ENCODE measurements around the gene TRIM27.
"Not testable (repeated sequence)": the region's sequence is repeated elsewhere in the genome, so short reads cannot be mapped to it uniquely, and the experiment has no call there.

The TRIM27 gene

DNA sequence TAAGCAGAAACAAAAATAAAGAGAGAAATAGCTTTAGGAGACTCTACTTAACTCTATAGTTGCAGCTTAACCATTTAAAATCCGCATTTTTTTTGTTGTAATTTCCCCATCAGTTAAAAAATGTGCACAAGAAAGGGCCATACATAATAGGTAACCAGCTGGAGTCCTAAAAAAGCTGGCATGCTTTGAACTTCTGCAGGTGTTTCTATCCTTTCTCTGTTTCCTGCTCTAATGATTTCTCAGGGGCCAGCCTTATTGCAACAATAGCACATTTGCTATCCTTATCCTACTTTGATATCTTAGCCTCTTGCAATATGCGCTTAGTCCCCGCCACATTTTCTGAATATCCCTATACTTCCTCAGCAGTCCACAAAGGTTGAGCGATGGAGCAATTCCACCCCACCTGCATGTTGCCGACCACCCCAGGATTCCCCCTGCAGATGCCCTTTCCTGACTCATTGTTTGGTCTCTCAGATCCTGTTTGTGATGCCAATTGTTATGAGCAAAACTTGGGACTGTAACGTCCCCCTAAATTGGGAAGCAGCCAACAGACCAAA is 48.5 kb downstream of the TRIM27 start:
- H3K36me3 ChIP-seq (replicated peaks): no peaks in the 10 kb centered on the region
- no peaks in the 10 kb centered on the region for H3K4me1 ChIP-seq
- H3K27me3 ChIP-seq (ENCODE audit: low read depth): 0 out of 2 replicates have a peak, but pooled peaks cover 2% of the 10 kb centered on the region
- in situ Hi-C loops (cut with MboI; ENCODE audit: low sequenced_read_pairs): no loop called here
- no peaks in the 10 kb centered on the region for H3K9me3 ChIP-seq
- no peak for DNase-seq (ENCODE audit: low spot score in 2 of 2)
- no peak overlapping the region for H3K4me3 ChIP-seq

DNA sequence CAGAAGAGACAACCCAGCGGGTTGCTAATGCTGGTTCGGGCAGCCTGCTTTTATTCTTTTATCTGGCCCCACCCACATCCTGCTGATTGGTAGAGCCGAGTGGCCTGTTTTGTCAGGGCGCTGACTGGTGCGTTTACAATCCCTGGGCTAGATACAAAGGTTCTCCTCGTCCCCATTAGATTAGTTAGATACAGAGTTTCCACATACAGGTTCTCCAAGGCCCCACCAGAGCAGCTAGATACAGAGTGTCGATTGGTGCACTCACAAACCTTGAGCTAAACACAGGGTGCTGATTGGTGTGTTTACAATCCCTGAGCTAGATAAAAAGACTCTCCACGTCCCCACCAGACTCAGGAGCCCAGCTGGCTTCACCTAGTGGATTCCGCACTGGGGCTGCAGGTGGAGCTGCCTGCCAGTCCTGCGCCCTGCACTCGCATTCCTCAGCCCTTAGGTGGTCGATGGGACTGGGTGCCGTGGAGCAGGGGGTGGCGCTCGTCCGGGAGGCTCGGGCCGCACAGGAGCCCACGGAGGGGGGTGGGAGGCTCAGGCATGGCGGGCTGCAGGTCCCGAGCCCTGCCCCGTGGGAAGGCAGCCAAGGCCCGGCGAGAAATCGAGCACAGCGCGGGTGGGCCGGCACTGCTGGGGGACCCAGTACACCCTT is 51.5 kb downstream of the TRIM27 start:
- H3K27me3 ChIP-seq (ENCODE audit: low read depth); DNase-seq (ENCODE audit: low spot score in 2 of 2); H3K9me3 ChIP-seq; H3K4me3 ChIP-seq; H3K4me1 ChIP-seq; in situ Hi-C loops (cut with MboI; ENCODE audit: low sequenced_read_pairs); H3K36me3 ChIP-seq (replicated peaks): not testable (repeated sequence)

DNA sequence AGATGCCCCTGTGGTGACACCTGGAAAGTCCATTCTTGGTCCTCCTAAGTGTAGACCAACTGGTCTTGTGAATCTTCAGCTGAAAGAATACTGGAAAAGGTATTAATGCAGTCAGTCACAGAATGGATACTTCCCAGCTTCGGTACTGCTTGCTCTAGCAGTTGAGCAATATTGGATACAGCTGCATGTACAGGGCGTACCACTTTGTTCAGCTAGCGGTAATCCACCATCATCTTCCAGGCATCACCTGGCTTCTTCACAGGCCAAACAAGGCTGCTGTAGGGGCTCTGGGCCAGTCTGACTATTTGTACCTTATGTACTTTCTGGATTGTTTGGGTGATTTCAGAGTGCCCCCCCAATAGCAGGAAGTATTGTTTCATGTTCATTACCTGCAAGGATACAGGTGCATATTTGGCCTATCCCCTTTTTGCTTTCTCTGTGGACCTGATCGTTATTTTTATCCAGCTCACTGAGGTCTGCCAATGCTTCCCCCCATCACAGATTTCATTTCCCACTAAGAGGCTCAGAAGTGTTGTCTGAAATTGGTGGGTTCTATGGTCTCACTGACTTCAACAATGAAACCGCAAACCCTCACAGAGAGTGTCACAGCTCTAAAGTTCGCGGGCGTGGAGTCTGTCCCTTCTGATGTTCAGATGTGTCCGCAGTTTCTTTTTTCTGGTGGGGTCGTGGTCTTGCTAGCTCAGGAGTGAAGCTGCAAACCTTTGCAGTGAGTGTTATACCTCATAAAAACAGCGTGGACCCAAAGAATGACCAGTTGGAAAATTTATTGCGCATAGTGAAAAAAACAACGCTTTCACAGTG is 52.2 kb downstream of the TRIM27 start:
- peaks cover 8% of the 10 kb centered on the region for H3K4me1 ChIP-seq
- DNase-seq (ENCODE audit: low spot score in 2 of 2): no peak
- in situ Hi-C loops (cut with MboI; ENCODE audit: low sequenced_read_pairs): no loop called here
- no peaks in the 10 kb centered on the region for H3K36me3 ChIP-seq (replicated peaks)
- H3K4me3 ChIP-seq: no peak overlapping the region
- H3K27me3 ChIP-seq (ENCODE audit: low read depth): no peaks in the 10 kb centered on the region
- no peaks in the 10 kb centered on the region for H3K9me3 ChIP-seq

DNA sequence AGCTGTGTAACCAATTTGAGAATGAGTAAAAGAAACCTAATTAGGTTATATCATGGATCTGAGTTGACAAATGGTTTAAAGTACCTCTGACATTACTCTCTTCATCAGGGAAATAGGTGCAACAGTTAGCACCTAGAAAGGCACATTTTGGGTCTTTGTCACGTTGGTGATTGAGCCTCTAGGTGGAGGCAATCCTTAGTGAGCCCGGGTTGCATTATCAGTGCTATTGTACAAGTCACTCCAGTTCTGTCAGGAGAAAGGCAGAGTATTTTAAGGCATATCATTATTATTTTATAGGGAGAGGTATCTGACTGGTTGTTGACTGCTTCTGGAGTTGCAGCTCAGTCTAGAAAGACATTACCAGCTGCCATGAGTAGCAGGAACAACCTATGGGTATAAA is 54.9 kb downstream of the TRIM27 start:
- no peak for DNase-seq (ENCODE audit: low spot score in 2 of 2)
- H3K4me1 ChIP-seq: peaks cover 13% of the 10 kb centered on the region
- no peaks in the 10 kb centered on the region for H3K36me3 ChIP-seq (replicated peaks)
- H3K9me3 ChIP-seq: no peaks in the 10 kb centered on the region; the same call in 1 of the 2 replicates
- no peaks in the 10 kb centered on the region for H3K27me3 ChIP-seq (ENCODE audit: low read depth)
- in situ Hi-C loops (cut with MboI; ENCODE audit: low sequenced_read_pairs): no loop called here
- H3K4me3 ChIP-seq: no peak overlapping the region

DNA sequence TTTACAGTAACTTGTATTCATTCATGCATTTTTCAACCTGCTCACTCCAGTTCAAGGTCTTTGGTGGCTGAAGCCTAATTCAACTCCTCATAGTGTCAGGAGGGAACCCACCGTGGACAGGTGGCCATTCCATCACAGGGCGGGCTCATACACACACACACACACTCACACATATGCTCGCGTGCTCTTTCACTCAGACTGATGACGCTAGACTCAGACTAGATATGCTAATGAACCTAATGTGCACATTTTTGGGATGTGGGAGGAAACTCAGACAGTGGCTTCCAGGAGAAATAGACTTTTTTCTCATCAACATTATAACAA is 56.7 kb downstream of the TRIM27 start:
- no peaks in the 10 kb centered on the region; the same call in 1 of the 2 replicates for H3K9me3 ChIP-seq
- H3K4me3 ChIP-seq: peak overlapping the region; percentile 41
- in situ Hi-C loops (cut with MboI; ENCODE audit: low sequenced_read_pairs): no loop called here
- no peaks in the 10 kb centered on the region for H3K36me3 ChIP-seq (replicated peaks)
- no peaks in the 10 kb centered on the region for H3K27me3 ChIP-seq (ENCODE audit: low read depth)
- H3K4me1 ChIP-seq: peaks cover 17% of the 10 kb centered on the region
- DNase-seq (ENCODE audit: low spot score in 2 of 2): no peak

DNA sequence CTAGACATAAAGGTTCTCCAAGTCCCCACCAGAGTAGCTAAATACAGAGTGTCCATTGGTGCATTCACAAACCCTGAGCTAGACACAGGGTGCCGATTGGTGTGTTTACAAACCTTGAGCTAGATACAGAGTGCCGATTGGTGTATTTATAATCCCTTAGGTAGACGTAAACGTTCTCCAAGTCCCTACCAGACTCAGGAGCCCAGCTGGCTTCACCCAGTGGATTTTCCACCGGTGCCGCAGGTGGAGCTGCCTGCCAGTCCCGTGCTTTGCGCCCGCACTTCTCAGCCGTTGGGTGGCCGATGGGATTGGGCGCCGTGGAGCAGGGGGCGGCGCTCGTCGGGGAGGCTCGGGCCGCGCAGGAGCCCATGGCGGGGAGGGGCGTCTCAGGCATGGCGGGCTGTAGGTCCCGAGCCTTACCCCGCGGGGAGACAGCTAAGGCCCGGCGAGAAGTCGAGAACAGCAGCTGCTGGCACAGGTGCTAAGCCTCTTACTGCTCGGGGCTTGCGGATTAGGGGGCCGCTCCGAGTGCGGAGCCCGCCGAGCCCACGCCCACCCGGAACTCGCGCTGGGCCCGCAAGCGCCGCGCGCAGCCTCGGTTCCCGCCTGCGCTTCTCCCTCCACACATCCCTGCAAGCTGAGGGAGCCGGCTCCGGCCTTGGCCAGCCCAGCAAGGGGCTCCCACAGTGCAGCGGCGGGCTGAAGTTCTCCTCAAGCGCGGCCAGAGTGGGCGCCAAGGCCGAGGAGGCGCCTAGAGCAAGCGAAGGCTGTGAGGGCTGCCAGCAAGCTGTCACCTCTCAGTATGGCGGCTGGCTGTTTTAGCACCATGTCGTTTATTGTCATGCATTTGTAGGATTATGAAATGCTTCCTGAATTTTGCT is 57.3 kb downstream of the TRIM27 start:
- H3K36me3 ChIP-seq (replicated peaks); H3K9me3 ChIP-seq; in situ Hi-C loops (cut with MboI; ENCODE audit: low sequenced_read_pairs); H3K27me3 ChIP-seq (ENCODE audit: low read depth): not testable (repeated sequence)
- Histone ChIP-seq H3K4me3 (peak overlapping the region; percentile 41), H3K4me1 (peaks cover 17% of the 10 kb centered on the region)
- DNase-seq (ENCODE audit: low spot score in 2 of 2): peak; percentile 66 to 83

DNA sequence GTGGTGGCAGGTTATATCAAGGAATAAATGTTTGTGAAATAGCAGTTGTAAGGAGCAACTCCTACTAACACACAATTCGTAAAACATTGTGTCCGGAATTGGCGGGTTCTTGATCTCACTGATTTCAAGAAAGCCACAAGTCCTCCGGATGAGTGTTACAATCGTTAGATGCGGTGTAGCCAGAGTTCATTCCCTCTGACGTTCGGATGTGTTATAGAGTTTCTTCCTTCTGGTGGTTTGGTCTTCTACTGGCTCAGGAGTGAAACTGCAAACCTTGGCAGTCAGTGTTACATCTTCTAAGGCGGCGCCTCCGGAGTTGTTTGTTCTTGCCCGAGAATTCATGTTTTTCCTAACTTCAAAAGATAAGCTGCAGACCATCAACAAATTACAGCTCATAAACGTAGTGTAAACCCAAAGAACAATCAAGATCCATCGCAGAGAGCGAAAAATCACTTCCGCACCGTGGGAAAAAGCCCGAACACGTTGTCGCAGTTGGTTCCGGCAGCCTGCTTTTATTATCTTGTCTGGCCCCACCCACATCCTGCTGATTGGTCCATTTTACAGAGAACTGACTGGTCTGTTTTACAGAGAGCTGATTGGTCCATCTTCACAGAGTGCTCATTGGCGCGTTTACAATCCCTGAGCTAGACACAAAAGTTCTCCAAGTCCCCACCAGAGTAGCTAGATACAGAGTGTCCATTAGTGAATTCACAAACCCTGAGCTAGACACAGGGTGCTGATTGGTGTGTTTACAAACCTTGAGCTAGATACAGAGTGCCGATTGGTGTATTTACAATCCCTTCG is 58.2 kb downstream of the TRIM27 start:
- DNase-seq (ENCODE audit: low spot score in 2 of 2): peak; percentile 18 to 71
- Histone ChIP-seq H3K27me3 (ENCODE audit: low read depth) (no peaks in the 10 kb centered on the region; the same call in 1 of the 2 replicates), H3K36me3 (replicated peaks) (no peaks in the 10 kb centered on the region), H3K9me3 (no peaks in the 10 kb centered on the region; the same call in 1 of the 2 replicates), H3K4me1 (peaks cover 17% of the 10 kb centered on the region), H3K4me3 (no peak overlapping the region; the same call in 1 of the 2 replicates)
- in situ Hi-C loops (cut with MboI; ENCODE audit: low sequenced_read_pairs): no loop called here

DNA sequence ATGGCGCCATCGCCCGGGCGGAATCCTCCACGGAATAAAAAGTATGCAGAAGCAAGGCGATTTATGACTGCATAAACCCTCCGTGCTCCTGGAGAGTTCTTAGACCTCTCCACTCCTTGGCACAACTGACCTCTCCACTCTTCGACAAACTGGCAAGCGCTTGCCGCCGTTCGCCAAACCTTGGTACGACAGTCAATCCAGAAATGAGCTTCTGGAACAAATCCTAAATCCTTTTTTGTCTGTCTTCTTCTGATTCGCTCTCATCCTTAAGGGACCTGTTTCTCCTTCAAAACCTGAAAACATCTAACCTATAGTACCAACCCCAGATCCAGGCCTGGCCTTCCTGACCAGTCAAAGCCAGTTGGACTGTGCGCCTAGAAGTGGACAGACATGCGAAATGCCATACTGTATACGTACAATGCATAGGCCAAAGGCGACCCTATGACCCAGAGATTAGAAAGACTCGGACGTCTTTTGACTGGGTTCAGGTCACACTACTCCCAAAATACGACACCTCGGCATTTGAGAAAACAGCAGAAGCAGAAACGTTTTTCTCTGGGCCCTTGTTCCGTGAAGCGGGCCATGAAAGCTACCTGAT is 59.4 kb downstream of the TRIM27 start:
- DNase-seq (ENCODE audit: low spot score in 2 of 2): no peak
- Histone ChIP-seq H3K4me1 (peaks cover 17% of the 10 kb centered on the region), H3K36me3 (replicated peaks) (no peaks in the 10 kb centered on the region), H3K4me3 (peak overlapping the region; percentile 70), H3K9me3 (no peaks in the 10 kb centered on the region; the same call in 1 of the 2 replicates), H3K27me3 (ENCODE audit: low read depth) (peaks cover 3% of the 10 kb centered on the region; the same call in 1 of the 2 replicates)
- in situ Hi-C loops (cut with MboI; ENCODE audit: low sequenced_read_pairs): no loop called here

DNA sequence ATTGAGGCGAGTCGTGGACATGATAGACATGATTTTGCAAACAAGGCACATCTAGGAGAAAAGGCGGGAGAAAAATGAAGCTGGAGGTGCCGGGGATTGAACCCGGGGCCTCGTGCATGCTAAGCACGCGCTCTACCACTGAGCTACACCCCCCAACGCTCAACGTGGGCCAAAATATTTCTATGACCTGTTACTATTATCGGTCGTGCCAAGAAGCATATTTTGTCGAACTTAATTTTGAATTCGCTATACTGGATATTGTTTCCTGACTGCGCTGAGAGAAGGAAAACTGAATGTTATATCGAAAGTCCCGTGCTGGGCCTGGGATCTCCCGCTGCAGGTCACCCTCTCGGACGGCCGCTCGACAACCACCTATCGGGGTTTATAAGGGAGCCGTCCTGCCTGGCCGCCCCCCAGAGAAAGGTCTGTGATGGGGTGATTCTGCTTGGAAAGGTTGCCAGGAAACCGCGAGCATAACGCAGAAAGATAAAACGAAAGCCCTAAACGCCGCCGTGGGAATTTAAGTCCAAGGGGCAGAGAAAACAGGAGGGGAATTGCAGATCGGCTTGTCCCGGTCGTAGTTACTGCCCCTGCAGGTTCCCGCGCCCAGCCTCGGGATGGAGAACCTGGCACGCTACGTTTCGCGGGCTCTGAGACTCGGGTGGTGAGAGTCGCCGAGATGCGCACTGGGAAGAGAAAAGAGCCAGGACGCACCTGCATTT is 60.0 kb downstream of the TRIM27 start:
- in situ Hi-C loops (cut with MboI; ENCODE audit: low sequenced_read_pairs): no loop called here
- no peaks in the 10 kb centered on the region; the same call in 1 of the 2 replicates for H3K9me3 ChIP-seq
- H3K4me1 ChIP-seq: peaks cover 17% of the 10 kb centered on the region
- no peaks in the 10 kb centered on the region for H3K36me3 ChIP-seq (replicated peaks)
- peak; percentile 76 to 86 for DNase-seq (ENCODE audit: low spot score in 2 of 2)
- peaks cover 3% of the 10 kb centered on the region; the same call in 1 of the 2 replicates for H3K27me3 ChIP-seq (ENCODE audit: low read depth)
- H3K4me3 ChIP-seq: peak overlapping the region; percentile 70

DNA sequence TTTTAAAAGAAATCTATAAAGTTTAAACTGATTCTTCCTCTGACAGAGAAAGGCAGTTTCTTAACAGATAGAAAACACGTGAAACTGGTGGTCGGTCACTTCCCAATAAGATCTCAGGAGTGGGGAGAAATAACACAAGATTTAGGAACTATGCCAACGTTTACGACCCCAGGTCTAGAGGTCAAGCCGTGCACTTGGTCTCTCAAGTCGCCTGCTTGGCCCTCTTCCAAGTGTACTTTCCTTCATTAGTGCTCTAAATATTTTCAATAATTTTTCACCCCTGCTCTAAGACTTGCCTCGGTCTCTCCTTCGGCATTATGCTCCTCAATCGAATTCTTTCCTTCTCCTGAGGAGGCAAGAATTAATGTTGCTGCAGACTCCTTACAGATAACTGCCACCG is 61.7 kb downstream of the TRIM27 start:
- Histone ChIP-seq H3K36me3 (replicated peaks) (no peaks in the 10 kb centered on the region), H3K27me3 (ENCODE audit: low read depth) (peaks cover 3% of the 10 kb centered on the region; the same call in 1 of the 2 replicates), H3K4me1 (peaks cover 15% of the 10 kb centered on the region), H3K4me3 (no peak overlapping the region), H3K9me3 (no peaks in the 10 kb centered on the region; the same call in 1 of the 2 replicates)
- DNase-seq (ENCODE audit: low spot score in 2 of 2): no peak
- in situ Hi-C loops (cut with MboI; ENCODE audit: low sequenced_read_pairs): no loop called here

DNA sequence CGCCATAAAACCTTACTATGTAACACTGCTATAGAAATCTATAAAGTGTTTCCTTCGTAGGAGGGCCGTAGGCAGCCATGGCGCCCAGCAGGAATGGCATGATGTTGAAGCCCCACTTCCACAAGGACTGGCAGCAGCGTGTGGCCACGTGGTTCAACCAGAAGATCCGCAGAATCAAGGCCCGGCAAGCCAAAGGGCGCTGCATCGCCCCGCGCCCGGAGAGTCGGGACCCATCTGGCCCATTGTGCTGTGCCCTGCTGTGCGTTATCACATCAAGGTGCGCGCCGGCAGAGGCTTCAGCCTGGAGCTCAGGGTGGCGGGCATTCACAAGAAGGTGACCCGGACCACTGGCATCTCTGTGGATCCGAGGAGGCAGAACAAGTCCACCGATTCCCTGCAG is 62.4 kb downstream of the TRIM27 start:
- Histone ChIP-seq H3K36me3 (replicated peaks) (no peaks in the 10 kb centered on the region), H3K4me3 (no peak overlapping the region), H3K27me3 (ENCODE audit: low read depth) (peaks cover 3% of the 10 kb centered on the region; the same call in 1 of the 2 replicates), H3K4me1 (peaks cover 10% of the 10 kb centered on the region), H3K9me3 (no peaks in the 10 kb centered on the region; the same call in 1 of the 2 replicates)
- in situ Hi-C loops (cut with MboI; ENCODE audit: low sequenced_read_pairs): no loop called here
- DNase-seq (ENCODE audit: low spot score in 2 of 2): no peak

DNA sequence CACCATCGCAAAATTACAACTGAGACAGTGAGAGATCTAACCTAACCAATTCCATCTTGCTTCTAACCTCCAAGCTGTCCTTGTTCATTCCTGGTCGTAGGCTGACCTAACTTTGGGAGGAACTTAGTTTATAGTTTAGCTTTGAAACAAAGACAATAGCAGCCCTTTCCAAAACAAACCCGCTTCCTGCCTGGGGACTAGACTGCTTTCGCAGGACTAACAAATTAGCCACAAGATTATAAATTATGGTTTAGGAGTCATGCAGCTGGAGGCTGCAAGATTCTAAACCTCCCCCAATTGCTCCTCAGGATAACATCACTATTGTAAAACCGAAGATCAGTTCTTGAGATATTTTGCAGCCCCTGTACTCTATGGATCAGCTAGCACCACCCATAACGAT is 63.2 kb downstream of the TRIM27 start:
- Histone ChIP-seq H3K4me3 (no peak overlapping the region), H3K9me3 (no peaks in the 10 kb centered on the region; the same call in 1 of the 2 replicates), H3K27me3 (ENCODE audit: low read depth) (peaks cover 3% of the 10 kb centered on the region; the same call in 1 of the 2 replicates), H3K4me1 (peaks cover 10% of the 10 kb centered on the region), H3K36me3 (replicated peaks) (no peaks in the 10 kb centered on the region)
- in situ Hi-C loops (cut with MboI; ENCODE audit: low sequenced_read_pairs): no loop called here
- DNase-seq (ENCODE audit: low spot score in 2 of 2): no peak

Data from HAP-1 (cell line).